Neuronal stem cell (in vitro differentiated cells): ENCODE results near the gene KCNC1.

Source experiments
- DNase-seq: peaks from one replicate; pipeline ENCODE4 v3.0.0-alpha.2; 2013; ENCODE audit warnings: low spot score
- H2AFZ ChIP-seq: one replicate; pipeline ENCODE4 v1.6.1; 2013; ENCODE audit warnings: mild to moderate bottlenecking, low read length, inconsistent platforms
- H2AK5ac ChIP-seq: 2 replicates; pipeline ENCODE4 v1.6.1; 2013; ENCODE audit warnings: low read depth, mild to moderate bottlenecking, inconsistent platforms, low read length, moderate library complexity, mixed read lengths
- H2BK120ac ChIP-seq: 2 replicates; pipeline ENCODE4 v1.6.1; 2013; ENCODE audit warnings: low read depth, mild to moderate bottlenecking, inconsistent platforms, low read length, moderate library complexity, mixed read lengths
- H2BK12ac ChIP-seq: one replicate; pipeline ENCODE4 v1.6.1; 2013; ENCODE audit warnings: low read length, inconsistent platforms
- H2BK15ac ChIP-seq: 2 replicates; pipeline ENCODE4 v1.6.1; 2013; ENCODE audit warnings: mild to moderate bottlenecking, low read length, inconsistent platforms, mixed read lengths
- H2BK5ac ChIP-seq: one replicate; pipeline ENCODE4 v1.6.1; 2013; ENCODE audit warnings: inconsistent platforms, mild to moderate bottlenecking, low read length, moderate library complexity
- H3K14ac ChIP-seq: one replicate; pipeline ENCODE4 v1.6.1; 2013; ENCODE audit warnings: low read length, inconsistent platforms
- H3K18ac ChIP-seq: 2 replicates; pipeline ENCODE4 v1.6.1; 2013; ENCODE audit warnings: low read length, inconsistent platforms
- H3K23ac ChIP-seq: 2 replicates; pipeline ENCODE4 v1.6.1; 2013; ENCODE audit warnings: low read depth, mild to moderate bottlenecking, mixed read lengths, low read length, inconsistent platforms; ENCODE audit not compliant: poor library complexity
- H3K27ac ChIP-seq: replicated peaks from 3 replicates; pipeline ENCODE4 v1.5.1; 2013; ENCODE audit warnings: low read length, inconsistent platforms
- H3K27me3 ChIP-seq, 3 experiments: 2 replicates each; pipeline ENCODE4 v1.6.1; 2013; ENCODE audit warnings: low read length in 3 of 3, mild to moderate bottlenecking in 2 of 3, inconsistent platforms in 1 of 3, low read depth in 1 of 3, mixed read lengths in 1 of 3, moderate library complexity in 1 of 3; ENCODE audit not compliant: control insufficient read depth in 3 of 3, insufficient read depth in 3 of 3
- H3K36me3 ChIP-seq, 2 donors: replicated peaks in 1 of 2; 2 replicates each; pipeline ENCODE4 v1.6.1; 2013; ENCODE audit warnings: low read length in 2 of 2; ENCODE audit not compliant: control insufficient read depth in 2 of 2, insufficient read depth in 2 of 2
- H3K4ac ChIP-seq: 2 replicates; pipeline ENCODE4 v1.6.1; 2013; ENCODE audit warnings: inconsistent platforms, mild to moderate bottlenecking, low read length, moderate library complexity
- H3K4me1 ChIP-seq, 2 donors: 1 replicate in 1 of 2; 2 replicates in 1 of 2; pipeline ENCODE4 v1.6.1; 2013; ENCODE audit warnings: low read length in 2 of 2, low read depth in 1 of 2; ENCODE audit not compliant: control insufficient read depth in 2 of 2, insufficient read depth in 1 of 2
- H3K4me2 ChIP-seq: one replicate; pipeline ENCODE4 v1.6.1; 2013; ENCODE audit warnings: mild to moderate bottlenecking, low read length, inconsistent platforms; ENCODE audit not compliant: insufficient read depth, poor library complexity, severe bottlenecking
- H3K4me3 ChIP-seq, 2 donors: 2 replicates each; pipeline ENCODE4 v1.5.1; 2013; ENCODE audit warnings: low read length in 2 of 2, mild to moderate bottlenecking in 2 of 2, inconsistent platforms in 1 of 2, moderate library complexity in 1 of 2
- H3K79me1 ChIP-seq: one replicate; pipeline ENCODE4 v1.6.1; 2013; ENCODE audit warnings: low read depth, mild to moderate bottlenecking, inconsistent platforms, low read length, moderate library complexity
- H3K9ac ChIP-seq: one replicate; pipeline ENCODE4 v1.6.1; 2013; ENCODE audit warnings: mild to moderate bottlenecking, low read depth, low read length, inconsistent platforms; ENCODE audit not compliant: poor library complexity
- H3K9me3 ChIP-seq, 2 donors: replicated peaks in 1 of 2; 2 replicates each; pipeline versions ENCODE3 to v1.6.1; 2013; ENCODE audit warnings: low read length in 2 of 2, mild to moderate bottlenecking in 2 of 2, inconsistent platforms in 1 of 2, low read depth in 1 of 2, mixed read lengths in 1 of 2, moderate library complexity in 1 of 2; ENCODE audit not compliant: control insufficient read depth in 2 of 2, insufficient read depth in 1 of 2
- H4K8ac ChIP-seq: one replicate; pipeline ENCODE4 v1.6.1; 2013; ENCODE audit warnings: low read depth, mild to moderate bottlenecking, inconsistent platforms, low read length, moderate library complexity
- H4K91ac ChIP-seq: one replicate; pipeline ENCODE4 v1.6.1; 2013; ENCODE audit warnings: low read length, low read depth, mild to moderate bottlenecking, inconsistent platforms; ENCODE audit not compliant: poor library complexity
- WGBS, 2 donors: extraction: QIAGEN DNeasy Blood & Tissue Kit; methylation state at CpG; one replicate each; pipeline ENCODE4 v1.1.7; 2013; ENCODE audit warnings: missing lambda C conversion rate in 2 of 2, mixed read lengths in 1 of 2; ENCODE audit not compliant: insufficient read length in 2 of 2, insufficient replicate concordance in 1 of 2; ENCODE audit errors: extremely low coverage in 2 of 2; 5-methylcytosine and 5-hydroxymethylcytosine counted together

Gene KCNC1

GRCh38 chr11:17816232-17816931 lies 81.8 kb downstream of the KCNC1 start:
- Histone ChIP-seq H2BK5ac (peak overlapping the region; percentile 27), H2BK120ac (no peak overlapping the region), H4K91ac (no peak overlapping the region), H3K27ac (no peak overlapping the region), H3K4ac (no peak overlapping the region), H3K4me1 (peaks cover 3 to 8% of the 10 kb centered on the region in 2 donors), H3K23ac (no peak overlapping the region), H3K18ac (no peak overlapping the region), H4K8ac (no peak overlapping the region), H3K9ac (no peak overlapping the region), H2BK15ac (no peak overlapping the region), H3K4me2 (no peak overlapping the region), H3K14ac (no peak overlapping the region), H2AK5ac (no peak overlapping the region), H2AFZ (no peak overlapping the region), H3K36me3 (no peaks in the 10 kb centered on the region), H3K4me3 (no peak overlapping the region), H2BK12ac (no peak overlapping the region), H3K79me1 (no peaks in the 10 kb centered on the region), H3K27me3 (no peaks in the 10 kb centered on the region), H3K9me3 (no peaks in the 10 kb centered on the region)
- no peak for DNase-seq
- WGBS, 2 donors = no CpG with 5 or more reads among the region's 4 CpGs

- WGBS, 2 donors = no CpG with 5 or more reads among the region's 4 CpGs
- H3K27me3 ChIP-seq = no peaks in the 10 kb centered on the region
- no peak overlapping the region for H2AK5ac ChIP-seq
- H3K14ac ChIP-seq = no peak overlapping the region
- no peak overlapping the region for H3K4me2 ChIP-seq
- no peak overlapping the region for H3K18ac ChIP-seq
- H3K36me3 ChIP-seq = no peaks in the 10 kb centered on the region
- no peak overlapping the region for H3K9ac ChIP-seq
- H4K91ac ChIP-seq = no peak overlapping the region
- no peak for DNase-seq
- H2BK15ac ChIP-seq = no peak overlapping the region
- H2AFZ ChIP-seq = no peak overlapping the region
- H3K23ac ChIP-seq = no peak overlapping the region
- no peaks in the 10 kb centered on the region for H3K79me1 ChIP-seq
- H2BK12ac ChIP-seq = no peak overlapping the region
- H3K4me1 ChIP-seq = peaks cover 0 to 3% of the 10 kb centered on the region in 2 donors
- H2BK5ac ChIP-seq = no peak overlapping the region
- H3K4me3 ChIP-seq = no peak overlapping the region
- no peak overlapping the region for H2BK120ac ChIP-seq
- H3K9me3 ChIP-seq = no peaks in the 10 kb centered on the region
- no peak overlapping the region for H3K4ac ChIP-seq
- H3K27ac ChIP-seq = no peak overlapping the region
- no peak overlapping the region for H4K8ac ChIP-seq
Observed at GRCh38 chr11:17821648-17822400, 87.2 kb downstream of the KCNC1 start.

DNA sequence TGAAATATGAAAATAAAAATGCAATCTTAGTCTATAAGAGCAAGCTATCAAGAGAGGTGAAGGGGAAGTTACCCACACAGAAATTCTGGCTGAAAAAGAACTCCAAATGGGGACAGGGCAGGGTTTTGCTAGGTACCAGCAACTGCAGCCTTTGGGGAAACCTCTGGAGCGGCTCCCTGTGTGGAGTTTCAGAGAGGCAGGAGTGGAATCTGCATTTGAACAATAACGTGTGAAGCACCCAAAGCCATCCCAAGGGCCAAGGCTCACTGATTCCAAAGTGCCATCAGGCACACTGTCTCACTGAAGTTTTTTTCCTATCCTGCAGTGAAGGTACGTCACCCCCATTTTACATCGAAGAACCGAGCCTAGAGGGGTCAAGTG lies 87.8 kb downstream of the KCNC1 start:
- Histone ChIP-seq H2BK5ac (no peak overlapping the region), H3K4me3 (no peak overlapping the region), H2AK5ac (no peak overlapping the region), H4K91ac (no peak overlapping the region), H3K36me3 (no peaks in the 10 kb centered on the region), H3K23ac (no peak overlapping the region), H3K27me3 (no peaks in the 10 kb centered on the region), H3K4me2 (no peak overlapping the region), H3K4ac (no peak overlapping the region), H3K14ac (no peak overlapping the region), H4K8ac (no peak overlapping the region), H3K9ac (no peak overlapping the region), H3K4me1 (peaks cover 0 to 3% of the 10 kb centered on the region in 2 donors), H3K18ac (no peak overlapping the region), H3K9me3 (no peaks in the 10 kb centered on the region), H2AFZ (no peak overlapping the region), H2BK120ac (no peak overlapping the region), H2BK12ac (no peak overlapping the region), H3K27ac (no peak overlapping the region), H3K79me1 (no peaks in the 10 kb centered on the region), H2BK15ac (no peak overlapping the region)
- no CpG with 5 or more reads among the region's 5 CpGs for WGBS, 2 donors
- no peak for DNase-seq

- H2AK5ac ChIP-seq = no peak overlapping the region
- no peak overlapping the region for H3K9ac ChIP-seq
- no peak overlapping the region for H3K23ac ChIP-seq
- H3K18ac ChIP-seq = no peak overlapping the region
- H3K9me3 ChIP-seq = no peaks in the 10 kb centered on the region
- H3K27me3 ChIP-seq = no peaks in the 10 kb centered on the region
- WGBS, 2 donors = no CpG with 5 or more reads among the region's 5 CpGs
- H2BK15ac ChIP-seq = no peak overlapping the region
- H4K91ac ChIP-seq = no peak overlapping the region
- H3K36me3 ChIP-seq = no peaks in the 10 kb centered on the region
- H4K8ac ChIP-seq = no peak overlapping the region
- peaks cover 0 to 3% of the 10 kb centered on the region in 2 donors for H3K4me1 ChIP-seq
- H3K14ac ChIP-seq = no peak overlapping the region
- DNase-seq = peak; percentile 21
- H3K79me1 ChIP-seq = no peaks in the 10 kb centered on the region
- H3K27ac ChIP-seq = no peak overlapping the region
- no peak overlapping the region for H2BK12ac ChIP-seq
- no peak overlapping the region for H3K4me2 ChIP-seq
- H3K4me3 ChIP-seq = no peak overlapping the region
- H2AFZ ChIP-seq = no peak overlapping the region
- no peak overlapping the region for H2BK5ac ChIP-seq
- H3K4ac ChIP-seq = no peak overlapping the region
- H2BK120ac ChIP-seq = no peak overlapping the region
Observed at GRCh38 chr11:17827006-17827405, 92.4 kb downstream of the KCNC1 start.
